Mesenchymal stem cell (in vitro differentiated cells and primary cell): ENCODE data around the gene SMAD3.

Source experiments
- DNase-seq: peaks from one replicate; pipeline ENCODE4 v3.0.0-alpha.2; 2013
- H2AFZ ChIP-seq: one replicate; pipeline ENCODE4 v1.6.1; 2013; ENCODE audit warnings: low read depth, mild to moderate bottlenecking, control low read depth, inconsistent platforms, low read length, moderate library complexity
- H2AK5ac ChIP-seq: 2 replicates; pipeline ENCODE4 v1.6.1; 2013; ENCODE audit warnings: low read length, moderate library complexity, mild to moderate bottlenecking, inconsistent platforms; ENCODE audit not compliant: severe bottlenecking
- H2BK120ac ChIP-seq: one replicate; pipeline ENCODE4 v1.6.1; 2013; ENCODE audit warnings: low read depth, mild to moderate bottlenecking, inconsistent platforms, low read length, moderate library complexity
- H2BK12ac ChIP-seq, 2 experiments: one replicate each; pipeline ENCODE4 v1.6.1; 2013; ENCODE audit warnings: inconsistent platforms in 2 of 2, low read length in 2 of 2, mild to moderate bottlenecking in 2 of 2, moderate library complexity in 2 of 2, control low read depth in 1 of 2
- H2BK15ac ChIP-seq: one replicate; pipeline ENCODE4 v1.6.1; 2013; ENCODE audit warnings: mild to moderate bottlenecking, low read depth, inconsistent platforms; ENCODE audit not compliant: poor library complexity, severe bottlenecking
- H2BK5ac ChIP-seq: 2 replicates; pipeline ENCODE4 v1.6.1; 2013; ENCODE audit warnings: low read depth, mild to moderate bottlenecking, low read length, control low read depth, inconsistent platforms; ENCODE audit not compliant: poor library complexity, severe bottlenecking
- H3K14ac ChIP-seq, 2 experiments: one replicate each; pipeline ENCODE4 v1.6.1; 2013; ENCODE audit warnings: inconsistent platforms in 2 of 2, low read length in 2 of 2, control low read depth in 1 of 2, mild to moderate bottlenecking in 1 of 2, moderate library complexity in 1 of 2
- H3K18ac ChIP-seq, 2 experiments: one replicate each; pipeline ENCODE4 v1.6.1; 2013; ENCODE audit warnings: inconsistent platforms in 2 of 2, low read length in 2 of 2, control low read depth in 1 of 2, low read depth in 1 of 2, mild to moderate bottlenecking in 1 of 2
- H3K23ac ChIP-seq, 2 experiments: one replicate each; pipeline ENCODE4 v1.6.1; 2013; ENCODE audit warnings: inconsistent platforms in 2 of 2, low read length in 2 of 2, mild to moderate bottlenecking in 2 of 2, moderate library complexity in 2 of 2, control low read depth in 1 of 2
- H3K27ac ChIP-seq: 2 replicates; pipeline ENCODE4 v1.5.1; 2013; ENCODE audit warnings: mild to moderate bottlenecking, moderate library complexity, low read length, control low read depth, inconsistent platforms; ENCODE audit not compliant: poor library complexity, severe bottlenecking
- H3K27me3 ChIP-seq, 2 experiments: 2 replicates each; pipeline versions ENCODE4 v1.6.1 to v1.7.0; 2013; ENCODE audit warnings: low read length in 2 of 2, mild to moderate bottlenecking in 2 of 2, moderate library complexity in 2 of 2, control low read depth in 1 of 2, inconsistent platforms in 1 of 2; ENCODE audit not compliant: control insufficient read depth in 1 of 2, insufficient read depth in 1 of 2
- H3K36me3 ChIP-seq, 2 experiments: 2 replicates each; pipeline versions ENCODE4 v1.6.1 to v1.7.0; 2013; ENCODE audit warnings: low read length in 2 of 2, control low read depth in 1 of 2, inconsistent platforms in 1 of 2, low read depth in 1 of 2, mild to moderate bottlenecking in 1 of 2; ENCODE audit not compliant: insufficient read depth in 2 of 2, control insufficient read depth in 1 of 2
- H3K4ac ChIP-seq, 2 experiments: one replicate each; pipeline ENCODE4 v1.6.1; 2013; ENCODE audit warnings: inconsistent platforms in 2 of 2, low read length in 2 of 2, mild to moderate bottlenecking in 2 of 2, moderate library complexity in 2 of 2, control low read depth in 1 of 2, low read depth in 1 of 2
- H3K4me1 ChIP-seq: 2 replicates; pipeline ENCODE4 v1.6.1; 2013; ENCODE audit warnings: low read depth, low read length, control low read depth; ENCODE audit not compliant: control insufficient read depth, insufficient read depth
- H3K4me2 ChIP-seq: 2 replicates; pipeline ENCODE4 v1.6.1; 2013; ENCODE audit warnings: low read length, mild to moderate bottlenecking, inconsistent platforms; ENCODE audit not compliant: poor library complexity, severe bottlenecking
- H3K4me3 ChIP-seq, 2 experiments: 2 replicates each; pipeline versions ENCODE4 v1.5.1 to v1.7.0; 2013; ENCODE audit warnings: low read length in 2 of 2, mild to moderate bottlenecking in 2 of 2, control low read depth in 1 of 2, low read depth in 1 of 2; ENCODE audit not compliant: insufficient read depth in 1 of 2
- H3K79me1 ChIP-seq: replicated peaks from 2 replicates; pipeline ENCODE4 v1.6.1; 2013; ENCODE audit warnings: mild to moderate bottlenecking, control low read depth, low read length, inconsistent platforms; ENCODE audit not compliant: poor library complexity, severe bottlenecking
- H3K9ac ChIP-seq: 2 replicates; pipeline ENCODE4 v1.7.0; 2013; ENCODE audit warnings: mild to moderate bottlenecking, low read length, moderate library complexity
- H3K9me3 ChIP-seq: 2 replicates; pipeline ENCODE4 v1.7.0; 2013; ENCODE audit warnings: mild to moderate bottlenecking, low read length; ENCODE audit not compliant: control insufficient read depth
- H4K8ac ChIP-seq: one replicate; pipeline ENCODE4 v1.6.1; 2013; ENCODE audit warnings: inconsistent platforms, mild to moderate bottlenecking, low read length, moderate library complexity
- H4K91ac ChIP-seq: one replicate; pipeline ENCODE4 v1.6.1; 2013; ENCODE audit warnings: mild to moderate bottlenecking, low read length, inconsistent platforms
- WGBS: methylation state at CpG from one replicate; pipeline ENCODE4 v1.1.7; 2013; ENCODE audit warnings: mixed read lengths; 5-methylcytosine and 5-hydroxymethylcytosine counted together

Gene SMAD3

GRCh38 chr15:67174864-67175573 is 109.6 kb downstream of the SMAD3 start:
- H2BK12ac ChIP-seq, result peak overlapping the region; percentile 46 to 69
- H2BK5ac ChIP-seq, result no peak overlapping the region
- no peaks in the 10 kb centered on the region for H3K9me3 ChIP-seq
- no peak overlapping the region for H2AFZ ChIP-seq
- 57% methylated on average over 9 of the region's 9 CpGs for WGBS
- peaks cover 37% of the 10 kb centered on the region for H3K4me1 ChIP-seq
- no peaks in the 10 kb centered on the region for H3K27me3 ChIP-seq
- H4K91ac ChIP-seq, result peak overlapping the region; percentile 79
- peaks cover 9% of the 10 kb centered on the region for H3K79me1 ChIP-seq
- peak overlapping the region; percentile 55 for H2BK15ac ChIP-seq
- H2AK5ac ChIP-seq, result no peak overlapping the region
- DNase-seq, result peak; percentile 79
- no peak overlapping the region for H3K23ac ChIP-seq
- no peak overlapping the region for H3K4me3 ChIP-seq
- no peak overlapping the region for H3K9ac ChIP-seq
- no peak overlapping the region for H2BK120ac ChIP-seq
- H3K27ac ChIP-seq, result no peak overlapping the region
- H3K14ac ChIP-seq, result no peak overlapping the region
- peak overlapping the region in 1 of 2 experiments; percentile 75 for H3K4ac ChIP-seq
- peak overlapping the region; percentile 73 to 81 for H3K18ac ChIP-seq
- H3K36me3 ChIP-seq, result peaks cover 41 to 93% of the 10 kb centered on the region in 2 experiments
- no peak overlapping the region for H4K8ac ChIP-seq
- H3K4me2 ChIP-seq, result no peak overlapping the region

GRCh38 chr15:67175643-67176071 is 110.3 kb downstream of the SMAD3 start:
- Histone ChIP-seq H2BK5ac (no peak overlapping the region), H3K4me3 (no peak overlapping the region), H3K4me1 (peaks cover 39% of the 10 kb centered on the region), H2BK120ac (no peak overlapping the region), H3K79me1 (peaks cover 10% of the 10 kb centered on the region), H3K27ac (no peak overlapping the region), H3K9me3 (no peaks in the 10 kb centered on the region), H2AFZ (no peak overlapping the region), H4K91ac (peak overlapping the region; percentile 79), H3K9ac (no peak overlapping the region), H4K8ac (peak overlapping the region; percentile 43), H3K4me2 (no peak overlapping the region), H3K14ac (no peak overlapping the region), H3K27me3 (no peaks in the 10 kb centered on the region), H3K23ac (peak overlapping the region in 1 of 2 experiments; percentile 57), H2AK5ac (peak overlapping the region; percentile 16), H2BK12ac (peak overlapping the region; percentile 46 to 69), H3K36me3 (peaks cover 39 to 93% of the 10 kb centered on the region in 2 experiments), H2BK15ac (peak overlapping the region; percentile 55), H3K4ac (peak overlapping the region; percentile 13 to 75), H3K18ac (peak overlapping the region; percentile 81 to 90)
- WGBS, result 54% methylated on average over 11 of the region's 11 CpGs
- peak; percentile 93 for DNase-seq

GRCh38 chr15:67176195-67176971 is 111.0 kb downstream of the SMAD3 start:
- 68% methylated on average over 14 of the region's 14 CpGs for WGBS
- H3K4me3 ChIP-seq, result no peak overlapping the region

GRCh38 chr15:67177752-67178151 is 112.3 kb downstream of the SMAD3 start:
- Histone ChIP-seq H2BK5ac (no peak overlapping the region), H2BK12ac (peak overlapping the region; percentile 72 to 76), H2BK120ac (peak overlapping the region; percentile 84), H3K9me3 (no peaks in the 10 kb centered on the region), H2BK15ac (no peak overlapping the region), H3K18ac (peak overlapping the region; percentile 40 to 85), H3K4me3 (no peak overlapping the region), H4K8ac (peak overlapping the region; percentile 67), H3K27me3 (no peaks in the 10 kb centered on the region), H4K91ac (peak overlapping the region; percentile 70), H3K4me2 (no peak overlapping the region), H3K4ac (peak overlapping the region; percentile 32 to 68), H3K9ac (peak overlapping the region; percentile 59), H3K79me1 (peaks cover 12% of the 10 kb centered on the region), H3K23ac (no peak overlapping the region), H3K27ac (peak overlapping the region; percentile 64), H3K14ac (no peak overlapping the region), H2AK5ac (peak overlapping the region; percentile 90), H3K4me1 (peaks cover 42% of the 10 kb centered on the region), H3K36me3 (peaks cover 40 to 89% of the 10 kb centered on the region in 2 experiments), H2AFZ (no peak overlapping the region)
- peak; percentile 89 for DNase-seq
- WGBS, result 47% methylated on average over 6 of the region's 6 CpGs

More at GRCh38 chr15:67176195-67176971, 111.0 kb downstream of the SMAD3 start:
- Histone ChIP-seq H3K27ac (no peak overlapping the region), H3K36me3 (peaks cover 42 to 91% of the 10 kb centered on the region in 2 experiments), H3K9ac (no peak overlapping the region), H3K23ac (no peak overlapping the region), H2BK120ac (no peak overlapping the region), H3K9me3 (no peaks in the 10 kb centered on the region), H2BK15ac (peak overlapping the region; percentile 56), H3K4me2 (no peak overlapping the region), H3K14ac (no peak overlapping the region), H2AFZ (no peak overlapping the region), H3K18ac (peak overlapping the region; percentile 62 to 90), H4K91ac (peak overlapping the region; percentile 70), H3K4me1 (peaks cover 40% of the 10 kb centered on the region), H2AK5ac (peak overlapping the region; percentile 25), H2BK5ac (no peak overlapping the region), H4K8ac (peak overlapping the region; percentile 66), H3K79me1 (peaks cover 13% of the 10 kb centered on the region), H3K27me3 (no peaks in the 10 kb centered on the region), H3K4ac (peak overlapping the region; percentile 34 to 82), H2BK12ac (peak overlapping the region; percentile 56 to 66)
- peak; percentile 26 for DNase-seq
